Measurements from ENCODE around the gene FGF5. TPM values are rescaled to one million over a fixed set of nuclear protein-coding genes. Genes with fewer than 3 reads are reported as not detected.
"Not testable (repeated sequence)": the region's sequence is repeated elsewhere in the genome, so short reads cannot be mapped to it uniquely, and the experiment has no call there.

The FGF5 gene
- total RNA-seq, 2 donors from 2014 or later, result not detected

DNA sequence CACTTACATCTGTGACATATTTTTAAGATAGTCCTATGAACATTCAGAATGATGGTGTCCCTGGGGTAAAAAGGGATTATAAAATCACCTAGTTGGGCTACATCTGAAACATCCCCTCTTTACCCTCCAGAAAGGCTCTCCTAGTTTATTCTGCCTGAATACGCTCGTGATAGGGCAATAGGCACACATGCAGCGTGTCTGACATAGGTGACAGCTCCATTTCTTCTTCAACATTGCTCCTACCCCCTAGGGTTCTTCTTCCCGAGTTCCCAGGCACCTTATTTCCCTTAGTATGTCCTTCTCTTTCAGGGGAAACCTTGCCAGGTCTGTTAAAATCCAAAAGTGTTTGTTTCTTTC, 42.0 kb downstream of the FGF5 start:
- TF ChIP-seq POLR2A (IDR thresholded peaks at IDR 0.05), result no peak
- TF ChIP-seq, protein P1, sequence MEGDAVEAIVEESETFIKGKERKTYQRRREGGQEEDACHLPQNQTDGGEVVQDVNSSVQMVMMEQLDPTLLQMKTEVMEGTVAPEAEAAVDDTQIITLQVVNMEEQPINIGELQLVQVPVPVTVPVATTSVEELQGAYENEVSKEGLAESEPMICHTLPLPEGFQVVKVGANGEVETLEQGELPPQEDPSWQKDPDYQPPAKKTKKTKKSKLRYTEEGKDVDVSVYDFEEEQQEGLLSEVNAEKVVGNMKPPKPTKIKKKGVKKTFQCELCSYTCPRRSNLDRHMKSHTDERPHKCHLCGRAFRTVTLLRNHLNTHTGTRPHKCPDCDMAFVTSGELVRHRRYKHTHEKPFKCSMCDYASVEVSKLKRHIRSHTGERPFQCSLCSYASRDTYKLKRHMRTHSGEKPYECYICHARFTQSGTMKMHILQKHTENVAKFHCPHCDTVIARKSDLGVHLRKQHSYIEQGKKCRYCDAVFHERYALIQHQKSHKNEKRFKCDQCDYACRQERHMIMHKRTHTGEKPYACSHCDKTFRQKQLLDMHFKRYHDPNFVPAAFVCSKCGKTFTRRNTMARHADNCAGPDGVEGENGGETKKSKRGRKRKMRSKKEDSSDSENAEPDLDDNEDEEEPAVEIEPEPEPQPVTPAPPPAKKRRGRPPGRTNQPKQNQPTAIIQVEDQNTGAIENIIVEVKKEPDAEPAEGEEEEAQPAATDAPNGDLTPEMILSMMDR (IDR thresholded peaks at IDR 0.05), result no peak
- ATAC-seq (no peak), DNase-seq (no peak)
- H3K4me3 ChIP-seq, result no peak overlapping the region
- intact Hi-C loops (cut with DNase I), result no loop called here
- no peaks in the 10 kb centered on the region for H3K4me1 ChIP-seq
- no peaks in the 10 kb centered on the region for H3K27me3 ChIP-seq
- H3K27ac ChIP-seq, result no peak overlapping the region
- no peaks in the 10 kb centered on the region for H3K36me3 ChIP-seq (replicated peaks in 1 of 2; ENCODE audit: insufficient read depth in 1 of 2, low read depth in 2 of 2)
- H3K9me3 ChIP-seq, result no peaks in the 10 kb centered on the region
- WGBS, 2 donors, result 47 to 50% methylated on average over 4 of the region's 4 CpGs

DNA sequence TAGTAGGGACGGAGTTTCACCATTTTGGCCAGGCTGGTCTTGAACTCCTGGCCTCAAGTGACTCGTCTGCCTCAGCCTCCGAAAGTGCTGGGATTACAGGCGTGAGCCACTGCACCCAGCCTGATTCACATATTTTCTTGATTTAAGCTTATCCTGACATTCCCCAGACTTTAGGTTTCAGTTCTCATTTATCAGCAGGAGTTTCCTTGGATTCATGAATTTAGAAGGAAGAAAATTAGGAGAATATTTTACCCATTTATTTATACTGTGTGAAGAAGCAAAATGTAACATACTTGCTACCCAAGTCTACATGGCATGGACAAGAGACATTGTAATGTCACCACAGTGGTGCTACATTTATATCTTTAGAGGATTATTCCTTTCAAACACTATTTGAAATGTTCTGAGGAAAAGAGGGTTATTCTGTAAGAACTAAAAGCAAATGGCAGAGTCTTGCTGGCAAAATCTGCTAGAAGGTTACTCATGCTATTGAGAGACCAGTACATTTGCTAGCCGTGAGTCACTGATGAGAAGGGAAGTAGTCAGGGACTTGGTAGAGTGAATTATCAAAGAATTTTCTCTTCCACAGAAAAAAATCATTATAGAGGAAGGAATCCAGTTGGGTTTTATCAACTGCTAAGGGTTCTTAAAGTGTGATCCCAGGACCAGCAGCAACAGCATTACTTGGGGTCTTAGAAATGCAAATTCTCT, 43.0 kb downstream of the FGF5 start:
- Histone ChIP-seq H3K36me3 (replicated peaks in 1 of 2; ENCODE audit: insufficient read depth in 1 of 2, low read depth in 2 of 2) (no peaks in the 10 kb centered on the region), H3K4me1 (no peaks in the 10 kb centered on the region), H3K9me3 (no peaks in the 10 kb centered on the region), H3K4me3 (no peak overlapping the region), H3K27ac (no peak overlapping the region), H3K27me3 (no peaks in the 10 kb centered on the region)
- TF ChIP-seq, protein P1 (IDR thresholded peaks at IDR 0.05), result no peak
- no peak for TF ChIP-seq POLR2A (IDR thresholded peaks at IDR 0.05)
- no peak for ATAC-seq
- intact Hi-C loops (cut with DNase I), result no loop called here
- DNase-seq, result no peak
- WGBS, 2 donors, result 35 to 44% methylated on average over 5 of the region's 5 CpGs

DNA sequence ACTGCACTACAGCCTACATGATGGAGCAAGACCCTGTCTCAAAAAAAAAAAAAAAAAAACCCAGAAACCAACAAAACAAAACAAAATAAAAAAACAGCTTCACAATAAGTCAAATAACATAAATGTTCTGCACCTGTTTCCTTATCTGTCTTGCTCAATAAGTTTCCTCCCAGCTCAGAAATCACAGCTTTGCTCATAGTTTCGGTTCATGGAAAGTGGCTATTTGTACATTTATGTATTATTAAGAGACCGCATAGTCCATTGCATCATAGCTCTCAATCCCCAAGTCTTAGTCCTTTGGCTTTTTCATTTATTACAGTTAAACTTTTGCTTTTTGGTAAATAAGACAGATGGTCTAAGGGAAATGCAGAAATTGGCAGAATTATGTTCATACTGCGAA, 44.7 kb downstream of the FGF5 start:
- Histone ChIP-seq H3K4me1 (no peaks in the 10 kb centered on the region), H3K4me3 (no peak overlapping the region), H3K27ac (no peak overlapping the region), H3K27me3 (peaks cover 0 to 6% of the 10 kb centered on the region in 2 donors), H3K36me3 (replicated peaks in 1 of 2; ENCODE audit: insufficient read depth in 1 of 2, low read depth in 2 of 2) (no peaks in the 10 kb centered on the region), H3K9me3 (no peaks in the 10 kb centered on the region)
- WGBS, 2 donors, result 71 to 77% methylated on average over 3 of the region's 3 CpGs
- no peak for TF ChIP-seq POLR2A (IDR thresholded peaks at IDR 0.05)
- TF ChIP-seq, protein P1 (IDR thresholded peaks at IDR 0.05), result no peak
- intact Hi-C loops (cut with DNase I), result no loop called here
- DNase-seq (no peak), ATAC-seq (no peak)

DNA sequence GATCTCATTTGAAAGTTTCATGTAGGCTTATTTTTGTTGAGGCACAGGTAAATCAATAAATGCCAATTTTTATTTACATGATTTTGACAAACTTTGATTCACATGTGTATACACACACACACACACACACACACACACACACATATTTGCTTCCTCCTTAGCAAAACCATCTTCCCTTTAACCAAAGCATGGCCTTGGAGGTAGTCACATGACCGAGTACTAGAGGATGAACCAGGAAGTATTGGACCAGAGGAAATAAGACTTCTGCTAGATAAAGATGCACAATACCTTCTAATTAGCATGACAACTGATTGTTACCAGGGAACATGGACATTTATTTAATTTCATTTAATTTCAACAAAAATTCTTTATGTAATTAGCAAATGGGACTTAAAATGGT, 45.7 kb downstream of the FGF5 start:
- intact Hi-C loops (cut with DNase I), result no loop called here
- no peak overlapping the region for H3K27ac ChIP-seq
- ATAC-seq (no peak), DNase-seq (no peak)
- H3K9me3 ChIP-seq, result no peaks in the 10 kb centered on the region
- no peak overlapping the region for H3K4me3 ChIP-seq
- TF ChIP-seq, protein P1 (IDR thresholded peaks at IDR 0.05), result no peak
- TF ChIP-seq POLR2A (IDR thresholded peaks at IDR 0.05), result no peak
- no peaks in the 10 kb centered on the region for H3K4me1 ChIP-seq
- 41 to 55% methylated on average over 1 of the region's 1 CpG for WGBS, 2 donors
- no peaks in the 10 kb centered on the region for H3K36me3 ChIP-seq (replicated peaks in 1 of 2; ENCODE audit: insufficient read depth in 1 of 2, low read depth in 2 of 2)
- H3K27me3 ChIP-seq, result peaks cover 0 to 6% of the 10 kb centered on the region in 2 donors

DNA sequence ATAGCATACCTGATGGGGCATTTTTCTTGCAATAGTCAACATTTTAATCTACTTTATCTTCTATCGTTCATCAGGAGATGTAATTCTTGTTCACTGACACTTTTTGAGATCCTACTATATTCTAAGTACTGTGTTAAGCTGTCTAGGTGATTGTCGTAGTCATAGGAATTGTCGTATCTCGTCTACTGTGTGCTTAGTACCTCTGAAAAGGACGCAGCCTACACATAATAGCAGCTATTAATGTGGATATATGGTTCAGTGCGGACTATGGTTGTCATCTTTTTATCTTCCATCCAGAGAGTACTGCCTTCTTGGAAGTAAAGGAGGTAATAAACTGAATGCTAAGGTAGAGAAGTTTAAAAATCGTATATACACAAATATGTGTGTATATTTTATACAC, 47.2 kb downstream of the FGF5 start:
- Histone ChIP-seq H3K27ac (no peak overlapping the region), H3K4me3 (no peak overlapping the region), H3K4me1 (no peaks in the 10 kb centered on the region), H3K27me3 (peaks cover 0 to 6% of the 10 kb centered on the region in 2 donors), H3K36me3 (replicated peaks in 1 of 2; ENCODE audit: insufficient read depth in 1 of 2, low read depth in 2 of 2) (no peaks in the 10 kb centered on the region), H3K9me3 (no peaks in the 10 kb centered on the region)
- TF ChIP-seq, protein P1 (IDR thresholded peaks at IDR 0.05), result no peak
- no peak for TF ChIP-seq POLR2A (IDR thresholded peaks at IDR 0.05)
- intact Hi-C loops (cut with DNase I), result no loop called here
- no peak for DNase-seq
- no peak for ATAC-seq
- WGBS, 2 donors, result 50 to 56% methylated on average over 7 of the region's 7 CpGs

DNA sequence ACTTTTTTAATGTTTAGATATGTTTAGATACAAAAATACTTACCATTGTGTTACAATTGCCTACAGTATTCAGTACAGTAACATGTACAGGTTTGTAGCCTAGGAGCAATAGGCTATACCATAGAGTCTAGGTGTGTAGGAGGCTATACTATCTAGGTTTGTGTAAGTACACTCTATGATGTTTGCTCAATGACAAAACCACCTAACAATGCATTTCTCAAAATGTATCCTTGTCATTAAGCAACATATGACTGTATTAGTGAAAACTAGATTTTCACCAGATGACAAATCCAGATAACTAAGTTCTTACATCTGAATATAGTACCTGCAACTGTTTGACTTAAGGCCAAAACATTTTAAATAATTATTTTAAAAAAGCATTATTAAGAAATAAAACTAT, 49.4 kb downstream of the FGF5 start:
- intact Hi-C loops (cut with DNase I); H3K4me1 ChIP-seq; H3K9me3 ChIP-seq; H3K4me3 ChIP-seq; ATAC-seq; DNase-seq; H3K36me3 ChIP-seq (replicated peaks in 1 of 2; ENCODE audit: insufficient read depth in 1 of 2, low read depth in 2 of 2); H3K27me3 ChIP-seq; H3K27ac ChIP-seq: not testable (repeated sequence)

All from body of pancreas (tissue), 4 donors.